K562 (cell line): ENCODE results near the gene SNX12. TPM values are rescaled to one million over a fixed set of nuclear protein-coding genes. Genes with fewer than 3 reads are reported as not detected.

Experiments
- E4F1 ChIP-seq: fragments of 250-450 bp; sonication (Bioruptor Pico); IDR thresholded peaks from 2 replicates; pipeline ENCODE4 v1.5.0; 2021; ENCODE audit warnings: mild to moderate bottlenecking, borderline replicate concordance
- ELF1 ChIP-seq: fragments of 200-800 bp; sonication (Bioruptor generic); IDR thresholded peaks from 2 replicates; pipeline ENCODE4 v1.6.1; 2016; ENCODE audit warnings: missing genetic modification characterization, missing compliant biosample characterization
- EZH2 ChIP-seq: IDR thresholded peaks from 2 replicates; pipeline ENCODE4 v1.6.1; 2012; ENCODE audit warnings: low read depth, mild to moderate bottlenecking, inconsistent platforms, low read length, borderline replicate concordance
- FOXP1 ChIP-seq: sonication (generic); formaldehyde crosslinking; IDR thresholded peaks from 2 replicates; pipeline ENCODE4 v1.8.0; 2022; ENCODE audit warnings: mild to moderate bottlenecking, missing genetic modification reagents
- GATAD2A ChIP-seq: fragments of 450-650 bp; IDR thresholded peaks from 2 replicates; pipeline ENCODE4 v1.6.1; 2017
- HMBOX1 ChIP-seq: sonication (generic); IDR thresholded peaks from 2 replicates; pipeline ENCODE4 v1.6.1; 2016
- MTA1 ChIP-seq: fragments of 450-650 bp; IDR thresholded peaks from 2 replicates; pipeline ENCODE4 v1.6.1; 2017; ENCODE audit warnings: borderline replicate concordance
- NEUROD1 ChIP-seq: fragments of 150-350 bp; IDR thresholded peaks from 2 replicates; pipeline ENCODE4 v1.6.1; 2014; ENCODE audit warnings: borderline replicate concordance, low read length, low read depth; ENCODE audit not compliant: partially characterized antibody
- NFATC3 ChIP-seq: fragments of 450-650 bp; IDR thresholded peaks from 2 replicates; pipeline ENCODE4 v1.6.1; 2017; ENCODE audit warnings: mild to moderate bottlenecking
- NFE2 ChIP-seq: IDR thresholded peaks from 2 replicates; pipeline ENCODE4 v1.6.1; 2014; ENCODE audit warnings: antibody characterized with exemption, low read depth
- PURB ChIP-seq: sonication (generic); formaldehyde crosslinking; IDR thresholded peaks from 2 replicates; pipeline ENCODE4 v1.9.0; 2021; ENCODE audit warnings: low read depth, mild to moderate bottlenecking, missing genetic modification reagents
- SOX6 ChIP-seq: fragments of 450-650 bp; IDR thresholded peaks from 2 replicates; pipeline ENCODE4 v1.6.1; 2014; ENCODE audit warnings: mild to moderate bottlenecking
- TARDBP ChIP-seq: fragments of 450-650 bp; IDR thresholded peaks from 2 replicates; pipeline ENCODE4 v1.6.1; 2016
- TEAD1 ChIP-seq, 2 experiments: fragments of 450-650 bp in 1 of 2; sonication (generic) in 1 of 2; formaldehyde crosslinking; IDR thresholded peaks; 2 replicates each; pipeline versions ENCODE4 v1.4.0 to v1.8.0; 2020 to 2022; ENCODE audit warnings: mild to moderate bottlenecking in 2 of 2, missing genetic modification reagents in 1 of 2
- ZBTB12 ChIP-seq: fragments of 250-450 bp; sonication (Bioruptor Pico); IDR thresholded peaks from 2 replicates; pipeline ENCODE4 v1.4.0; 2020
- ZC3H8 ChIP-seq: fragments of 450-650 bp; IDR thresholded peaks from 2 replicates; pipeline ENCODE4 v1.6.1; 2017
- ZNF511 ChIP-seq: sonication (generic); formaldehyde crosslinking; IDR thresholded peaks from 2 replicates; pipeline ENCODE4 v1.8.0; 2022; ENCODE audit warnings: mild to moderate bottlenecking, missing genetic modification reagents
- ZNF583 ChIP-seq: fragments of 250-450 bp; sonication (Bioruptor Pico); IDR thresholded peaks from 2 replicates; pipeline ENCODE4 v1.4.0; 2020
- ZNF644 ChIP-seq: fragments of 200-800 bp; sonication (Bioruptor generic); IDR thresholded peaks from 2 replicates; pipeline ENCODE4 v1.6.1; 2016; ENCODE audit warnings: low read depth, missing genetic modification characterization, missing compliant biosample characterization
- polyA plus RNA-seq, 8 experiments: library from polyadenylated mRNA; depleted of rRNA in 4 of 8; stranded (reverse) in 5 of 8; unstranded in 3 of 8; fragments of >200 nt; fragmentation: Nextera tagmentation in 2 of 8; fragmentation: Illumina TruSeq in 1 of 8; extraction: Ambion mirVana in 2 of 8; extraction: Trizol in 1 of 8; gene quantifications; 2 replicates each; pipeline versions ENCODE4 v1.2.1 to v1.2.3, GENCODE V29; 2011 to 2014; ENCODE audit warnings: inconsistent platforms in 1 of 8, missing spikeins in 1 of 8
- total RNA-seq, 7 experiments: library from RNA; depleted of rRNA in 6 of 7; stranded (reverse); fragments of >200 nt in 6 of 7; fragmentation: Illumina TruSeq in 2 of 7; extraction: Trizol in 2 of 7; gene quantifications; 2 replicates each; pipeline versions ENCODE4 v1.2.1 to v1.2.3, GENCODE V29; 2011 to 2021; ENCODE audit warnings: low replicate concordance in 1 of 7
- TF ChIP-seq, protein P1 (sequence below), 2 experiments: fragments of 250-450 bp in 1 of 2; fragments of 450-650 bp in 1 of 2; sonication (Bioruptor Pico) in 1 of 2; IDR thresholded peaks; 2 replicates each; pipeline versions ENCODE4 v1.6.1 to v1.8.0; 2016 to 2021; ENCODE audit warnings: mild to moderate bottlenecking in 2 of 2, moderate library complexity in 2 of 2, missing compliant biosample characterization in 1 of 2, missing genetic modification characterization in 1 of 2
- TF ChIP-seq, protein P2 (sequence below): fragments of 250-450 bp; sonication (Bioruptor Pico); IDR thresholded peaks from 2 replicates; pipeline ENCODE4 v1.9.0; 2021; ENCODE audit warnings: mild to moderate bottlenecking, inconsistent platforms

The SNX12 gene
- total and polyA plus RNA-seq, 9 of the 15 experiments (the other 6 are each of a cell fraction or from before 2014, with no cell fraction given), result 12.7 to 50.3 (median 37.1) TPM

GRCh38 chrX:71103110-71103983 lies 35.2 kb upstream of the SNX12 start (continued):
- TF ChIP-seq HMBOX1 (no peak), ZNF583 (CRISPR knock-in tag) (no peak), FOXP1 (CRISPR knock-in tag) (no peak), EZH2 (no peak), ELF1 (tag) (peak; percentile 24; the same call in 1 of the 2 replicates), TEAD1 (CRISPR knock-in tag; IDR thresholded peaks at IDR 0.05) (no peak), ZNF511 (no peak), ZNF644 (tag) (peak; percentile 32; the same call in 1 of the 2 replicates), NFATC3 (no peak), ZC3H8 (no peak), NEUROD1 (no peak), TARDBP (no peak), SOX6 (no peak), GATAD2A (no peak), PURB (CRISPR knock-in tag) (no peak), NFE2 (no peak), ZBTB12 (no peak), MTA1 (no peak), E4F1 (CRISPR knock-in tag) (no peak)
- TF ChIP-seq, protein P1, sequence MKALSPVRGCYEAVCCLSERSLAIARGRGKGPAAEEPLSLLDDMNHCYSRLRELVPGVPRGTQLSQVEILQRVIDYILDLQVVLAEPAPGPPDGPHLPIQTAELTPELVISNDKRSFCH (CRISPR knock-in tag; IDR thresholded peaks at IDR 0.05), result no peak
- TF ChIP-seq, protein P1 (tag; IDR thresholded peaks at IDR 0.05), result no peak
- TF ChIP-seq, protein P2, sequence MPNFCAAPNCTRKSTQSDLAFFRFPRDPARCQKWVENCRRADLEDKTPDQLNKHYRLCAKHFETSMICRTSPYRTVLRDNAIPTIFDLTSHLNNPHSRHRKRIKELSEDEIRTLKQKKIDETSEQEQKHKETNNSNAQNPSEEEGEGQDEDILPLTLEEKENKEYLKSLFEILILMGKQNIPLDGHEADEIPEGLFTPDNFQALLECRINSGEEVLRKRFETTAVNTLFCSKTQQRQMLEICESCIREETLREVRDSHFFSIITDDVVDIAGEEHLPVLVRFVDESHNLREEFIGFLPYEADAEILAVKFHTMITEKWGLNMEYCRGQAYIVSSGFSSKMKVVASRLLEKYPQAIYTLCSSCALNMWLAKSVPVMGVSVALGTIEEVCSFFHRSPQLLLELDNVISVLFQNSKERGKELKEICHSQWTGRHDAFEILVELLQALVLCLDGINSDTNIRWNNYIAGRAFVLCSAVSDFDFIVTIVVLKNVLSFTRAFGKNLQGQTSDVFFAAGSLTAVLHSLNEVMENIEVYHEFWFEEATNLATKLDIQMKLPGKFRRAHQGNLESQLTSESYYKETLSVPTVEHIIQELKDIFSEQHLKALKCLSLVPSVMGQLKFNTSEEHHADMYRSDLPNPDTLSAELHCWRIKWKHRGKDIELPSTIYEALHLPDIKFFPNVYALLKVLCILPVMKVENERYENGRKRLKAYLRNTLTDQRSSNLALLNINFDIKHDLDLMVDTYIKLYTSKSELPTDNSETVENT, result no peak
